Naive thymus-derived CD8-positive, alpha-beta T cell (primary cell): ENCODE data around the gene ZNF581. TPM values are rescaled to one million over a fixed set of nuclear protein-coding genes. Genes with fewer than 3 reads are reported as not detected.
A peak's percentile ranks its signal among the peaks of the same experiment; 100 is the strongest.

ENCODE experiments used
- ATAC-seq, 2 donors: fragments of 150-1000 bp; cut with Tn5 transposase in 1 of 2; sonication (Bioruptor Pico), chemical (Tn5 transposase) in 1 of 2; 1 replicate in 1 of 2; 2 replicates in 1 of 2; pipeline ENCODE4 v1.10.0; 2021; ENCODE audit warnings: mild to moderate bottlenecking in 2 of 2, moderate library complexity in 2 of 2
- POLR2A ChIA-PET: fragments of 350-600 bp; sonication (Branson Sonifier 250); formaldehyde crosslinking; loops from one replicate; lab custom pipeline; 2021; ENCODE audit warnings: antibody characterized with exemption; lab: Charles Lee
- DNase-seq, 10 donors: peaks; one replicate each; pipeline versions ENCODE4 v3.0.0 to v3.0.0-alpha.2; 2020 to 2022
- H3K27ac Mint-ChIP-seq, 10 donors: one replicate each; pipeline ENCODE4 v1.8.0; 2020 to 2022; ENCODE audit warnings: mild to moderate bottlenecking in 10 of 10, mixed read lengths in 10 of 10, moderate library complexity in 4 of 10, inconsistent platforms in 1 of 10
- H3K27me3 Mint-ChIP-seq, 5 donors: one replicate each; pipeline ENCODE4 v1.8.0; 2021 to 2022; ENCODE audit warnings: mixed read lengths in 5 of 5
- H3K36me3 Mint-ChIP-seq, 3 donors: one replicate each; pipeline ENCODE4 v1.8.0; 2020 to 2022; ENCODE audit warnings: mixed read lengths in 3 of 3, mild to moderate bottlenecking in 2 of 3, inconsistent platforms in 1 of 3
- H3K4me1 Mint-ChIP-seq, 4 donors: one replicate each; pipeline ENCODE4 v1.8.0; 2021 to 2022; ENCODE audit warnings: mixed read lengths in 4 of 4
- H3K4me3 Mint-ChIP-seq, 10 donors: one replicate each; pipeline ENCODE4 v1.8.0; 2020 to 2022; ENCODE audit warnings: mild to moderate bottlenecking in 10 of 10, mixed read lengths in 10 of 10, moderate library complexity in 6 of 10, inconsistent platforms in 1 of 10
- H3K9me3 Mint-ChIP-seq, 9 donors: one replicate each; pipeline ENCODE4 v1.8.0; 2020 to 2022; ENCODE audit warnings: mixed read lengths in 9 of 9, mild to moderate bottlenecking in 3 of 9, inconsistent platforms in 1 of 9, moderate library complexity in 1 of 9
- polyA plus RNA-seq, 3 donors: library from polyadenylated mRNA; unstranded; fragments of 300-500 nt; fragmentation: Illumina TruSeq; gene quantifications; one replicate each; pipeline ENCODE4 v1.2.3, GENCODE V29; 2021
- total RNA-seq, 8 experiments: library from RNA in 2 of 8; stranded (reverse) in 2 of 8; gene quantifications; one replicate each; pipeline ENCODE4 v1.2.3 and lab custom pipeline; 2021 to 2026

ZNF581 gene
- total and polyA plus RNA-seq, 5 experiments from 2014 or later: 21.2 to 36.3 (median 34.9) TPM

DNA sequence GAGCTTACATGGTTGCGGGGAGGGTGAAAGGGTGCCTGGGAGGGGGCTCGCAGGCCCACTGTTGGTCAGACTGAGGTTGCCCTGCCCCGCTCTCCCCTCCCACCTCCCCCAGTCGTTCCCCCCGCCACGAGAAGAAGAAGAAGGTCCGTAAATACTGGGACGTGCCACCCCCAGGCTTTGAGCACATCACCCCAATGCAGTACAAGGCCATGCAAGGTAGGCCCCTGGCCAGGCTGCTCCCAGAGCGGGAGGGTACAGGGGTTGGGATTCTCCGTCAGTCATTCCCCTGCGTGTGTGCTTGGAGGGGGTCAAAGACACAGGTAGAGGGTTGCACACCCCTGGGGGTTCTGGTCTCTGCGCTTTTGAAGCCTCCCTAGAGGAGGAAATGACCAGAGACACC, 17.0 kb downstream of the ZNF581 start:
- peak overlapping the region in 1 of 10 donors; percentile 45 for H3K4me3 Mint-ChIP-seq
- no peaks in the 10 kb centered on the region for H3K27me3 Mint-ChIP-seq
- H3K9me3 Mint-ChIP-seq: no peaks in the 10 kb centered on the region
- POLR2A ChIA-PET: no interaction called here
- ATAC-seq: no peak
- H3K27ac Mint-ChIP-seq: peak overlapping the region in 3 of 10 donors; percentile 40 to 64 (median 45)
- no peak for DNase-seq
- H3K36me3 Mint-ChIP-seq: peaks cover 3 to 59% (median 6%) of the 10 kb centered on the region in 3 donors
- H3K4me1 Mint-ChIP-seq: peaks cover 35 to 73% (median 65%) of the 10 kb centered on the region in 4 donors

DNA sequence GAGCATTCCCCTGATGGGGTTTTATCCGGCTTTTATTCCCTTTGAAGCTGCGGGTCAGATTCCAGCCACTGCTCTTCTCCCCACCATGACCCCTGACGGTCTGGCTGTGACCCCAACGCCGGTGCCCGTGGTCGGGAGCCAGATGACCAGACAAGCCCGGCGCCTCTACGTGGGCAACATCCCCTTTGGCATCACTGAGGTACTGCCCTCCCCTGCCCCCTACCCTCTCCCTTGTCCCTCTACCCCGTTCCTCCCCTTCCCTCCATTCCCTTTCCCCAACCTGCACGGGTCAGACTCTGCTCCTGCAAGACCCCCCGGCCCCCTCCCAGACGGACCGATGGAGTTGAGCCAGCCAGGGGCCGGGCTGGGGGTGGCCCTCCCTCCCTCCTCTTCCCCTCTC, 17.5 kb downstream of the ZNF581 start:
- H3K27ac Mint-ChIP-seq: peak overlapping the region in 2 of 10 donors; percentile 45 to 49
- DNase-seq (no peak), ATAC-seq (no peak)
- POLR2A ChIA-PET: no interaction called here
- H3K4me3 Mint-ChIP-seq: no peak overlapping the region
- peaks cover 3 to 65% (median 6%) of the 10 kb centered on the region in 3 donors for H3K36me3 Mint-ChIP-seq
- H3K4me1 Mint-ChIP-seq: peaks cover 30 to 73% (median 61%) of the 10 kb centered on the region in 4 donors
- no peaks in the 10 kb centered on the region for H3K27me3 Mint-ChIP-seq
- no peaks in the 10 kb centered on the region for H3K9me3 Mint-ChIP-seq

DNA sequence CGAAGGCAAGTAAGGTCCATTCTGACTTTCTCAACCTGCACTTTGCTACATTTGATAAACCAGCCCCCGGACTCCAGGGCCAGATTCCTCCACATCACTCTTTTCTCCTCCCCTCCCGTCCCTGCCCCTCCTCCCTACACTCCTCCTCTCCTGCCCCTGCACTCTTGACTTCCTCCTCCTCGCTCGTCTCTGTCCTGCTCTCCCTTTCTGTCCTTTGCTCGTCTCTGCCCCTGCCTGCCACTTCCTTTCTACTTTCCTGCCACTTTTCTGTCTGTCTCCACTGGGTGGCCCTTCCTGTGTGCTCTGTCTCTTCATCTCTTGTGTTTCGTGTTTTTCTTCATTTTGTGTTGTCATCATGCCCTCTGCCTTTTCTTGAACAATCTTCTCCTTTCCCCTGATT, 18.4 kb downstream of the ZNF581 start:
- H3K36me3 Mint-ChIP-seq: peaks cover 3 to 73% (median 10%) of the 10 kb centered on the region in 3 donors
- no peak for ATAC-seq
- H3K4me1 Mint-ChIP-seq: peaks cover 28 to 69% (median 53%) of the 10 kb centered on the region in 4 donors
- peak overlapping the region in 6 of 10 donors; percentile 4 to 87 (median 70) for H3K27ac Mint-ChIP-seq
- DNase-seq: no peak
- H3K4me3 Mint-ChIP-seq: peak overlapping the region in 4 of 10 donors; percentile 1 to 36 (median 20)
- H3K27me3 Mint-ChIP-seq: no peaks in the 10 kb centered on the region
- POLR2A ChIA-PET: interaction anchor here (0.6 kb wide), 1 partner anchor 215 kb away, joined by 9 read pairs; no protein-coding TSS in a partner anchor
- H3K9me3 Mint-ChIP-seq: no peaks in the 10 kb centered on the region

- DNase-seq (no peak), ATAC-seq (no peak)
- POLR2A ChIA-PET: interaction anchor here (2.0 kb wide), 1 partner anchor 9 kb away, joined by 6 read pairs; the partner anchor contains the start of gene U2AF2
- H3K27ac Mint-ChIP-seq: peak overlapping the region in 3 of 10 donors; percentile 24 to 67 (median 51)
- peak overlapping the region in 1 of 10 donors; percentile 45 for H3K4me3 Mint-ChIP-seq
- H3K36me3 Mint-ChIP-seq: peaks cover 3 to 89% (median 10%) of the 10 kb centered on the region in 3 donors
- no peaks in the 10 kb centered on the region for H3K9me3 Mint-ChIP-seq
- H3K4me1 Mint-ChIP-seq: peaks cover 21 to 63% (median 37%) of the 10 kb centered on the region in 4 donors
- H3K27me3 Mint-ChIP-seq: no peaks in the 10 kb centered on the region
These were observed 20.5 kb downstream of the ZNF581 start for GRCh38 chr19:55663846-55664536.

DNA sequence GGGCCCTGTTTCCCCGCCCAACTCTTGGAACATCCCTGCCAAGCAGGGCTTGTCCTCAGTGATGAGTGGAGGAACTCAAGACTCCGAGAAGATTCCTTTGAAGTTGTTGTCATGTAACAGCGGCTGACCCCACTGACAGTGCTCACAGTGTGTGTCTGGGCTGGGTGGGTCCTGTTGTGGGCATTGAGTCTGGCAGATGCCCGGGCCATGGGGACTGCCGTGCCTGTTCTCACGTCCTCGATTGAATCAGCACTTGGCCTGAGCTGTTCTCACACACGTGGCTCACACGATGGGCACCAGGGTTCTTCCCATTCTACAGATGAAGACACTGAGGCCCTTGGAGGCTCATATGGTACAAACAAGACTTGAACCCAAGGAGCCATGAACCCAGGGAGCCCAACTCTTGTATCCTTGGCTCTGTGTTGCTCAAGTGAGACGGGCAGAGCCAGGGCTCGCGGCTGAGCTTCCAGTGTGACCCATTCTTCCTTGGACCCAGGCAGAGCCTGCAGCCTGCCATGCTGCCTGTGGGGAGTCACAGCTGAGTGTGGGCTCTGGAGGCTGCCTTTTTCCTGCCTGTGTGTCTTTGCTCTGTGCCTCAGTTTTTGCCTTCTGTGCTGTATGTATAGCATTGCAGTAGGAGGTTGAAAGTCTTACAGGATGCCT, 23.0 kb downstream of the ZNF581 start:
- Mint-ChIP-seq H3K4me1 (peaks cover 25 to 69% (median 42%) of the 10 kb centered on the region in 4 donors), H3K9me3 (no peaks in the 10 kb centered on the region), H3K36me3 (peaks cover 3 to 94% (median 10%) of the 10 kb centered on the region in 3 donors), H3K4me3 (no peak overlapping the region), H3K27ac (peak overlapping the region in 2 of 10 donors; percentile 27 to 31), H3K27me3 (no peaks in the 10 kb centered on the region)
- POLR2A ChIA-PET: interaction anchor here (1.1 to 2.4 kb wide), 2 partner anchors 9 to 12 kb away, joined by 3 to 8 read pairs; partner anchors contain the start of gene U2AF2
- no peak for ATAC-seq
- no peak for DNase-seq

DNA sequence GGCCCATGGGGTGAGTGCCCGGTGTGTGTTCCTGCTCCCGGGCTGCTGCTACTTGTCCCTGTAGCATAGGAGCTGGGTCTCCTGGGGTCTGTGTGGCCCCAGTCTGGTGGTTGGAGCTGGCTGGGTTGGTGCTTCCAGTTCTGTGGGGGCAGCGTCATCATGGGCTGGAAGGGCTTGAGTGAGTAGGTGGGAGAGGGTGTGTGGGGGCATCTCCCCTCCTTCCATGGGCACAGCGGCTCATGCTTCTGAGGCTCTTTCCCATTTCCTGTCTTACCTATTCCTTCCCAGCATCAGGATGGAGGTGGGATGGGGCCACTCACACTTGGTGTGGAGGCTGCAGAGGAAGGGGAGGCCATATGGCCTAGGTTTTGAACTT, 23.5 kb downstream of the ZNF581 start:
- ATAC-seq: no peak
- peaks cover 3 to 92% (median 8%) of the 10 kb centered on the region in 3 donors for H3K36me3 Mint-ChIP-seq
- no peaks in the 10 kb centered on the region for H3K27me3 Mint-ChIP-seq
- H3K4me3 Mint-ChIP-seq: no peak overlapping the region
- POLR2A ChIA-PET: interaction anchor here (1.1 to 2.4 kb wide), 2 partner anchors 9 to 17 kb away, joined by 3 to 8 read pairs; no protein-coding TSS in a partner anchor
- no peak for DNase-seq
- H3K4me1 Mint-ChIP-seq: peaks cover 23 to 64% (median 39%) of the 10 kb centered on the region in 4 donors
- H3K9me3 Mint-ChIP-seq: no peaks in the 10 kb centered on the region
- H3K27ac Mint-ChIP-seq: peak overlapping the region in 2 of 10 donors; percentile 27 to 31

DNA sequence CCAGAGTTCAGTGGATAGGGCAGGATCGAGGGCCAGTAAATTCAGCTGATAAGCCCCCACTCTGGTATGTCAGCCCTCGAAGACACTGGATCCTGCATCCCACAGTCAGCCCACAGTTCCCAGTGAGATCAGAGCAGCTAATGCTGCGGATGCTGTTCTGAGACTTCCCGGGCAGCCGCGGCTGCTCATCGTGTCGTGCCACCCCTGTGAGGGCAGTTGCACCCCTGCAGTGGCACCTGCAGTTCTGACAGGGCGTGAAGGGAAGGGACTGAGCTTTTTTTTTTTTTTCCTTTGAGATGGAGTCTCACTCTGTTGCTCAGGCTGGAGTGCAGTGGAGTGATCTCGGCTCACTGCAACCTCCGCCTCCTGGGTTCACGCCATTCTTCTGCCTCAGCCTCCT, 24.1 kb downstream of the ZNF581 start:
- DNase-seq: no peak
- Mint-ChIP-seq H3K9me3 (no peaks in the 10 kb centered on the region), H3K4me1 (peaks cover 22 to 61% (median 39%) of the 10 kb centered on the region in 4 donors), H3K27me3 (no peaks in the 10 kb centered on the region), H3K4me3 (no peak overlapping the region), H3K36me3 (peaks cover 3 to 93% (median 7%) of the 10 kb centered on the region in 3 donors), H3K27ac (no peak overlapping the region)
- ATAC-seq: no peak
- POLR2A ChIA-PET: interaction anchor here (1.1 to 2.4 kb wide), 2 partner anchors 10 to 17 kb away, joined by 3 to 8 read pairs; no protein-coding TSS in a partner anchor

- H3K27me3 Mint-ChIP-seq: no peaks in the 10 kb centered on the region
- ATAC-seq (no peak), DNase-seq (no peak)
- POLR2A ChIA-PET: interaction anchor here (1.1 to 2.4 kb wide), 2 partner anchors 10 to 18 kb away, joined by 3 to 8 read pairs; no protein-coding TSS in a partner anchor
- H3K9me3 Mint-ChIP-seq: no peaks in the 10 kb centered on the region
- peaks cover 0 to 92% (median 4%) of the 10 kb centered on the region in 3 donors for H3K36me3 Mint-ChIP-seq
- peaks cover 18 to 57% (median 34%) of the 10 kb centered on the region in 4 donors for H3K4me1 Mint-ChIP-seq
- H3K4me3 Mint-ChIP-seq: no peak overlapping the region
- H3K27ac Mint-ChIP-seq: no peak overlapping the region
These were observed 24.5 kb downstream of the ZNF581 start for GRCh38 chr19:55667958-55668357.

DNA sequence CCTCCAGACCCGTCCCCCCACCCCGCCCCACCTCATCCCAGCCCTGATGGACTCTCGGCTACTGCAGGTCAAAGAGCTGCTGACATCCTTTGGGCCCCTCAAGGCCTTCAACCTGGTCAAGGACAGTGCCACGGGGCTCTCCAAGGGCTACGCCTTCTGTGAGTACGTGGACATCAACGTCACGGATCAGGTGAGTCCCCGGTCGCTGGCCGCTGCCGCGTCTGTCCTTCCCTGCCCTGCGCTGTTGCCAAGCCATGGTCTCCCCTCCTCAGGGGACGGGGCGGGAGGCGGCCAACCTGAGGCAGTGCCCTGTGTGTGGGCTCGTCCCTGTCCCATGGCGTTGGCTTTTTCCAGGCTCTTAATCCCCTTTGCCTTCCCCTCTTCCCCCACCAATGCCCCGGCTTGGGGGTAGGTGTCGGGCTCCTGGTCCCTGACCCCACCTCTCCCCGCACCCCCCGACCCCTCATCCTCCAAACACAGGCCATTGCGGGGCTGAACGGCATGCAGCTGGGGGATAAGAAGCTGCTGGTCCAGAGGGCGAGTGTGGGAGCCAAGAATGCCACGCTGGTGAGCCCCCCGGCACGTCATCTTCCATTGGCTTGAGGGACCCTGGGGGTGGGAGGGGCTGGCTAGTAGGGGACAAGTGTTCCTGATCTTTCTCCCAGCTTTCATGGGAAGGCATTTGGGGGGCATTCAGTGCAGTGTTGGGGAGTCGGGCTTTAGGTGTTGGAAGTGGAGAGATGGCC, 25.3 kb downstream of the ZNF581 start:
- no peak for ATAC-seq
- no peak overlapping the region for H3K27ac Mint-ChIP-seq
- no peaks in the 10 kb centered on the region for H3K9me3 Mint-ChIP-seq
- H3K36me3 Mint-ChIP-seq: peaks cover 0 to 92% (median 4%) of the 10 kb centered on the region in 3 donors
- H3K4me1 Mint-ChIP-seq: peaks cover 13 to 56% (median 36%) of the 10 kb centered on the region in 4 donors
- H3K27me3 Mint-ChIP-seq: no peaks in the 10 kb centered on the region
- POLR2A ChIA-PET: interaction anchor here (1.5 kb wide), 1 partner anchor 11 kb away, joined by 4 read pairs; no protein-coding TSS in a partner anchor
- no peak overlapping the region for H3K4me3 Mint-ChIP-seq
- no peak for DNase-seq

DNA sequence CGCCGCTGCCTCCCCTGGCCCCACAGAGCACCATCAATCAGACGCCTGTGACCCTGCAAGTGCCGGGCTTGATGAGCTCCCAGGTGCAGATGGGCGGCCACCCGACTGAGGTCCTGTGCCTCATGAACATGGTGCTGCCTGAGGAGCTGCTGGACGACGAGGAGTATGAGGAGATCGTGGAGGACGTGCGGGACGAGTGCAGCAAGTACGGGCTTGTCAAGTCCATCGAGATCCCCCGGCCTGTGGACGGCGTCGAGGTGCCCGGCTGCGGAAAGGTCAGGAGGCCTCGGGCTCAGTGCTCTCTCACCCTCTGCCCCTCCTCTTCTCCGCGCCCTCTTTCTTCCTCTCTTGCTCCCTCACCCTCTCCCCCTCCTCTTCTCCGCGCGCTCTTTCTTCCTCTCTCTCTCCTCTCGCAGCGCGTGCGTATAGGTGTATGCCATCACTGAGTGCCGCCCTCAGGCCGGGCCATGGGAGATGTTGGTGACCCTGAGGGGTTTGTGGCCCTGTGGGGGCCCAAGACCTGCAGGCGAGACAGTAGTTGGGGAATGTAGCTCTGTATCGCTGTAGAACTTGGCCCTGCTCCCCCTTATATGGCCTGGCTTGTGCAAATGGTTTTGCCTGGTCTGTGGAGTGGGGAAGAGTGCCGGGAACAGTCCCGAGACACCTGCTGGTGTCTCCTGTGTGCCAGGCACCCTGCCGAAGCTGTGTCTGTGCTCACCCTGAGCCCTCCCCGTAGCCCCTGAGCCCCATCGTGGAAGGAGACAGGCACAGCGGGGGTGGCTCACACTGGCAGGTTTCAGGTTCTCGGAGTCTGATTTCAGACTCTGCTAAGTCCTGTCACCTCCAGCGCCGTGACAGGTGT, 26.2 kb downstream of the ZNF581 start:
- Mint-ChIP-seq H3K4me3 (peak overlapping the region in 1 of 10 donors; percentile 14), H3K4me1 (peaks cover 13 to 55% (median 42%) of the 10 kb centered on the region in 4 donors), H3K9me3 (no peaks in the 10 kb centered on the region), H3K27me3 (no peaks in the 10 kb centered on the region), H3K36me3 (peaks cover 0 to 89% (median 4%) of the 10 kb centered on the region in 3 donors), H3K27ac (peak overlapping the region in 1 of 10 donors; percentile 33)
- ATAC-seq (no peak), DNase-seq (no peak)
- POLR2A ChIA-PET: interaction anchor here (1.5 kb wide), 1 partner anchor 11 kb away, joined by 4 read pairs; no protein-coding TSS in a partner anchor
